ENCODE results near the gene TMIGD3. TPM values are rescaled to one million over a fixed set of nuclear protein-coding genes. Genes with fewer than 3 reads are reported as not detected.
A peak's percentile ranks its signal among the peaks of the same experiment; 100 is the strongest.

Gene TMIGD3
- total RNA-seq, 2 donors from 2014 or later = 0.64 to 11.4 TPM

- no peaks in the 10 kb centered on the region for H3K27me3 ChIP-seq (replicated peaks; ENCODE audit: insufficient read depth)
- no peaks in the 10 kb centered on the region for H3K36me3 ChIP-seq
- H3K27ac ChIP-seq = peak within 1 kb of the TSS; percentile 69 to 82
- peak within 1 kb of the TSS; percentile 71 to 91 for H3K4me3 ChIP-seq
- intact Hi-C loops (cut with DNase I) = no loop called here
- WGBS = under 1% methylated on average over 48 of the region's 54 CpGs
- no peaks in the 10 kb centered on the region for H3K4me1 ChIP-seq (replicated peaks)
- H3K9me3 ChIP-seq = no peaks in the 10 kb centered on the region
- DNase-seq (ENCODE audit: low spot score) = peak; percentile 97
- peak; percentile 12 for TF ChIP-seq POLR2A (IDR thresholded peaks at IDR 0.05)
- TF ChIP-seq, protein P1, sequence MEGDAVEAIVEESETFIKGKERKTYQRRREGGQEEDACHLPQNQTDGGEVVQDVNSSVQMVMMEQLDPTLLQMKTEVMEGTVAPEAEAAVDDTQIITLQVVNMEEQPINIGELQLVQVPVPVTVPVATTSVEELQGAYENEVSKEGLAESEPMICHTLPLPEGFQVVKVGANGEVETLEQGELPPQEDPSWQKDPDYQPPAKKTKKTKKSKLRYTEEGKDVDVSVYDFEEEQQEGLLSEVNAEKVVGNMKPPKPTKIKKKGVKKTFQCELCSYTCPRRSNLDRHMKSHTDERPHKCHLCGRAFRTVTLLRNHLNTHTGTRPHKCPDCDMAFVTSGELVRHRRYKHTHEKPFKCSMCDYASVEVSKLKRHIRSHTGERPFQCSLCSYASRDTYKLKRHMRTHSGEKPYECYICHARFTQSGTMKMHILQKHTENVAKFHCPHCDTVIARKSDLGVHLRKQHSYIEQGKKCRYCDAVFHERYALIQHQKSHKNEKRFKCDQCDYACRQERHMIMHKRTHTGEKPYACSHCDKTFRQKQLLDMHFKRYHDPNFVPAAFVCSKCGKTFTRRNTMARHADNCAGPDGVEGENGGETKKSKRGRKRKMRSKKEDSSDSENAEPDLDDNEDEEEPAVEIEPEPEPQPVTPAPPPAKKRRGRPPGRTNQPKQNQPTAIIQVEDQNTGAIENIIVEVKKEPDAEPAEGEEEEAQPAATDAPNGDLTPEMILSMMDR (IDR thresholded peaks at IDR 0.05) = no peak
- peak; percentile 96 for TF ChIP-seq POLR2AphosphoS5 (IDR thresholded peaks at IDR 0.05)
Measured at GRCh38 chr1:111448918-111449702, 54.3 kb downstream of the TMIGD3 start, which contains the start of the genes ATP5PB and WDR77. Gene ATP5PB, plus strand, starts transcription at chr1:111449464. Its CDS starts 78 bp downstream, at chr1:111449542. Gene WDR77, minus strand, starts transcription at chr1:111449256. Its CDS starts 87 bp downstream, at chr1:111449169.

DNA sequence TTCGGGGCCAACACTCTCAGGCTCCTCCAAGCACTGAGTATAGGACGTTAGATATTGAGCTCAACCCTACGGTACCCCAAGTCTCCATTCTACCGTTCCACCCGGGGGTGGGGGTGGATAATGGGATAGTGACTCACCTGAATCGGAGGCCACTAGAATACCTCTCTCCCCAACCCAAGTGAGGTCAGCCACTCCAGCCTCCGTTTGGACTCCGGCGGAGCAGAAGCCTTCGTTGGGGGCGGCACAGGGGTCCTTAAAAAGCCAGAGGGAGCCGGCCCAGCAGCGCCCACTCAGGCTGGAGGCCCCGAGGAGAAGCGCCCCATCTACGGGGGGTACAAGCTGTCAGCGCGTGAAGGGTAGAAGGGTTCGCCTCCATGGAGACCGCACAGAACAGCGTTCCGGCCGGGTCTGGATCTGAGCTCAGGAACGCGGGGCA is 54.9 kb downstream of the TMIGD3 start:
- WGBS = under 1% methylated on average over 25 of the region's 25 CpGs
- Histone ChIP-seq H3K4me1 (replicated peaks) (no peaks in the 10 kb centered on the region), H3K4me3 (peak overlapping the region; percentile 71 to 91), H3K9me3 (no peaks in the 10 kb centered on the region), H3K27me3 (replicated peaks; ENCODE audit: insufficient read depth) (no peaks in the 10 kb centered on the region), H3K27ac (peak overlapping the region; percentile 46 to 47), H3K36me3 (no peaks in the 10 kb centered on the region)
- TF ChIP-seq POLR2AphosphoS5 (IDR thresholded peaks at IDR 0.05) (no peak), POLR2A (IDR thresholded peaks at IDR 0.05) (no peak)
- TF ChIP-seq, protein P1 (IDR thresholded peaks at IDR 0.05) = no peak
- DNase-seq (ENCODE audit: low spot score) = no peak
- intact Hi-C loops (cut with DNase I) = no loop called here

GRCh38 chr1:111446967-111447892 is 56.2 kb downstream of the TMIGD3 start:
- H3K9me3 ChIP-seq = no peaks in the 10 kb centered on the region
- 44% methylated on average over 4 of the region's 4 CpGs for WGBS
- H3K27ac ChIP-seq = peak overlapping the region in 1 of 2 donors; percentile 4
- no peak for DNase-seq (ENCODE audit: low spot score)
- no peak overlapping the region for H3K4me3 ChIP-seq
- peaks cover 0 to 3% of the 10 kb centered on the region in 2 donors for H3K36me3 ChIP-seq
- no peak for TF ChIP-seq POLR2A (IDR thresholded peaks at IDR 0.05)
- TF ChIP-seq, protein P1 (IDR thresholded peaks at IDR 0.05) = no peak
- TF ChIP-seq POLR2AphosphoS5 (IDR thresholded peaks at IDR 0.05) = no peak
- intact Hi-C loops (cut with DNase I) = no loop called here
- no peaks in the 10 kb centered on the region for H3K27me3 ChIP-seq (replicated peaks; ENCODE audit: insufficient read depth)
- H3K4me1 ChIP-seq (replicated peaks) = no peaks in the 10 kb centered on the region

DNA sequence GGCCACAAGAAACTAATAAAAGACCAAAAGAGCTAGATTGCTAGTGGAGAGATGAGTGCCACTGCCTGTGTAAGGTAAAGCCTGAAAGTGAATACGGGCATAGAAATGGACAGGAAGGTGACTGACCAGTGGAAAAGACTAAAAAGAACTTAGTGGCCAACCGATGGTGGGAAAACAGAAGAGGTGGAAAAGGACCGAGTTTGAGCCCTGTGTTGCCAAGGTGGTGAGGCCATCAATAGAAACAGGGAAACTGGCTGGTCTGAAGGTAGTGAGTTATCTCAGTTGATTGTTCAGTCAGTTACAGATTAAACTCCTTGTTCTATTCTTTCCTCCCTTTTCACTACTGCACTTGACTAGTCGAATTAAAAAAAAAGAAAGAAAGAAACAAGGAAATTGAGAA is 56.9 kb downstream of the TMIGD3 start:
- TF ChIP-seq, protein P1 (IDR thresholded peaks at IDR 0.05) = no peak
- TF ChIP-seq POLR2AphosphoS5 (IDR thresholded peaks at IDR 0.05) (no peak), POLR2A (IDR thresholded peaks at IDR 0.05) (no peak)
- no peak overlapping the region for H3K27ac ChIP-seq
- H3K4me1 ChIP-seq (replicated peaks) = no peaks in the 10 kb centered on the region
- intact Hi-C loops (cut with DNase I) = no loop called here
- WGBS = 58% methylated on average over 4 of the region's 4 CpGs
- DNase-seq (ENCODE audit: low spot score) = no peak
- no peaks in the 10 kb centered on the region for H3K27me3 ChIP-seq (replicated peaks; ENCODE audit: insufficient read depth)
- H3K36me3 ChIP-seq = peaks cover 0 to 3% of the 10 kb centered on the region in 2 donors
- H3K4me3 ChIP-seq = no peak overlapping the region
- no peaks in the 10 kb centered on the region for H3K9me3 ChIP-seq

Measured in prostate gland (tissue), 2 donors.